GM18858 (cell line): ENCODE data around the gene COX8A.

ENCODE experiments used
- ATAC-seq: cut with Tn5 transposase; IDR thresholded peaks from one replicate; pipeline ENCODE4 v1.9.1; 2021; ENCODE audit not compliant: unreplicated experiment

The COX8A gene

DNA sequence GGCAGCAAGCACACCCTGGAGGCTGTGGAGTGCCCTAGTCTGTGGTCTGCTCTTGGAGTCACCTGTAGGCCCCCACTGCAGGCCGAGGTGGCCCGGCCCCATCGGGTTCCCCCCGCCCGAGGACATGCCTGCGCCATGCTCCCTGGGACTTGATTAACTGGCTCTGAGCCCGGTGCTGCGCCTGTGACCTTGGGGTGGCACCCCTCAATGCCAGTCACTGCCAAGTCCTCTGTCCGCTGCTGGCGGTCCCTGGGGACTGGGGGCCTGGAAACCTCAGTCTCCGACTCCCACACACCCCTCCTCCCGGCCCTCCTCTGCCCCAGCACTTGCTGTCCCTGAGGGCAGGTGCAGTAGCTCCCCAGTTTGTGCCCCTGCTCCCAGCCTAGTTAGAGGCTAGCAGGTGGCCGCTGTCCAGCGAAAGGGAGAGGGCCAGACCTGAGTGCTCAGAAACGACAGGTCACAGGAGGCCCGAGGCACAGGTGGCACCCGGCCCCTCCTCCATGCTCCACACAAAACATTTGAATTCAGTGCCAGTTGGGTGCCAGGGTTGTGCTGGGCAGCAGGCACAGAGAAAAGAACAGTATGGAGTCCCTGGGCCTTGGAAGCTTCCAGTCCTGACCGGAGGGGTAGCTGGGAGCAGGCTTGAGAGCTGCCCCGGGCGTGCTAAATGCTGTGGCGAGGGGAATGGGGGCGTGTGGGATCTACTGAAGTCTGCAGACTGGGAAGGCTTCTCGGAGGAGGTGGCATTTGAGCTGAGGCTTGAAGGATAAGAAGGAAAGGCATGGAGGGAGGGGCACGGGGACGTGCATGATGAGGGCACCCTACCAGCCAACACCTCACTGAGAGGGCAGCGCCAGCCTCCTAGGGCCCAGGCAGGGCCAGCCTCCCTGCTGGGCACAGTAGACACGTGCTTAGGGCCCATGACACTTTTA, 45.0 kb downstream of the COX8A start:
- ATAC-seq = no peak

DNA sequence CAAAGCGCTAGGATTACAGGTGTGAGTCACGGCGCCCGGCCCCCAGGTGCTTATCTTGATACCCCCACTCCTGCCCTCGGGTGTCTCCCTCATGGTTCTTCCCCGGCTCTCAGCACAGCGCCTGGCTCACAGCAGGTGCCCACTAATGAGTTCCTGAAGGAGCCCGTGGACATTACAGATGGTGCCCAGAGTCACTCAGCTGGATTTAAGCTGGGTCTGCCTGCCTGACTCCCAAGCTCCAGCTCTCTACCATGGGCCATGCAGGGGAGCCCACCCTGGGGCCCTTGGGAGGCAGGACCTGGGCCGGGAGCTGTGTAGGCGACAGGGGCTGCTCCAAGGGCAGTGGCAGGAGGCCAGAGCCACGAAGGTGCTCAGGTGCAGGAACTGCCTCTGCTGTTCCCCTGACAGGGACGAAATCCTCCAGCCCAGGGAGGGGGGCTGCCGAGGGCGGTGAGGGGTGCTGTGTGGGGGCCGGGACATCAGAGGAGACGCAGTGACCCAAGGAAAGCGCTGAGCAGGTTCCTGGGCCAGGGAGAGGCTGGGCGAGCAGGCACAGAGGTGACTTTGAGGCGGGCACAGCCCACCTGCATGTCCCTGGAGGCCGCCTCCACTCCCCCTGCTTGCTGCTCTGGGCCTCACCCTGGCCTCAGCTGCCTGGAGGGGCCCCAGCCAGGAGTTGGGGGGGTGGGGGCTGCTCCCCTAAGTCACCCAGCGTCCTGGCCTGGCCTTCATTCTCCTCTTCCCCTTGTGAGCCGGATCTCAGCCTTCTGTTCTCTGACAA, 46.7 kb downstream of the COX8A start:
- no peak for ATAC-seq

- no peak for ATAC-seq
Measured at GRCh38 chr11:64021757-64022093, 47.3 kb downstream of the COX8A start.

GRCh38 chr11:64022125-64022784, 47.8 kb downstream of the COX8A start:
- ATAC-seq = no peak

- no peak for ATAC-seq
Measured at GRCh38 chr11:64023712-64024710, 49.6 kb downstream of the COX8A start.

DNA sequence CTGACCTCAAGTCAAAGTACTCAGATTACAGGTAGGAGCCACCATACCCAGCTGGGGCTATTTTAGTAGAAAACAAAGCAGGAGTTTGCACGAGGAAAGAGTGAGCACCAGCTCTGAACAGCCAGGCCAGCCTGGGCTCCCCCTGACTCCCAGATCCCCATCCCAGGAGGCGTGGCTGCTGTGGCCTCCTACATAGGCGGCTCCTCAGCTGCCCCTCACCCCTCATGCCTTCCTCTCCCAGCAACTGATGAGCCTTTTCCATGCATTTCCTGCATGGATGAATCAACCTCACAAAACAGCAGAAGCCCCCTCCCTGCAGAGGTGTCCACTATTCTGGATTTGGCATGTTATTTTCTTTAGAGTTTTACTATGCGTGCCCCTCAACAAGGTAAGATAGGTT, 50.8 kb downstream of the COX8A start:
- no peak for ATAC-seq
